ENCODE data around the gene PTGES.

PTGES gene

GRCh38 chr9:129712634-129713401 is 40.0 kb downstream of the PTGES start:
- TF ChIP-seq YY1 (IDR thresholded peaks at IDR 0.05; ENCODE audit: low read depth) = no peak

GRCh38 chr9:129710169-129710453 is 42.7 kb downstream of the PTGES start:
- TF ChIP-seq ZBTB7A (IDR thresholded peaks at IDR 0.05; ENCODE audit: low read depth) (no peak), NFIC (IDR thresholded peaks at IDR 0.05) (no peak), TEAD4 (IDR thresholded peaks at IDR 0.05) (no peak), CREB1 (IDR thresholded peaks at IDR 0.05; ENCODE audit: low read depth) (no peak), YY1 (IDR thresholded peaks at IDR 0.05; ENCODE audit: low read depth) (no peak), TAF1 (IDR thresholded peaks at IDR 0.05; ENCODE audit: low read depth) (no peak), EGR1 (IDR thresholded peaks at IDR 0.05) (no peak), TCF12 (IDR thresholded peaks at IDR 0.05; ENCODE audit: low read depth) (no peak), REST (IDR thresholded peaks at IDR 0.05; ENCODE audit: low read depth) (no peak)

GRCh38 chr9:129709438-129710168 is 43.2 kb downstream of the PTGES start:
- TF ChIP-seq TAF1 (IDR thresholded peaks at IDR 0.05; ENCODE audit: low read depth) = no peak
- TF ChIP-seq TEAD4 (IDR thresholded peaks at IDR 0.05) = no peak
- peak; percentile 62; the same call in 1 of the 2 replicates for TF ChIP-seq ZBTB7A (IDR thresholded peaks at IDR 0.05; ENCODE audit: low read depth)
- no peak; the same call in 1 of the 2 replicates for TF ChIP-seq TCF12 (IDR thresholded peaks at IDR 0.05; ENCODE audit: low read depth)
- TF ChIP-seq YY1 (IDR thresholded peaks at IDR 0.05; ENCODE audit: low read depth) = 0 out of 2 replicates have a peak, but pooled peaks have one; percentile 13
- no peak for TF ChIP-seq REST (IDR thresholded peaks at IDR 0.05; ENCODE audit: low read depth)
- no peak for TF ChIP-seq USF1 (IDR thresholded peaks at IDR 0.05)
- TF ChIP-seq CREB1 (IDR thresholded peaks at IDR 0.05; ENCODE audit: low read depth) = no peak
- TF ChIP-seq FOXM1 (IDR thresholded peaks at IDR 0.05; ENCODE audit: borderline replicate concordance, low read depth) = no peak
- 0 out of 2 replicates have a peak, but pooled peaks have one; percentile 4 for TF ChIP-seq NFIC (IDR thresholded peaks at IDR 0.05)
- TF ChIP-seq EP300 (IDR thresholded peaks at IDR 0.05; ENCODE audit: borderline replicate concordance) = peak; percentile 52; the same call in 1 of the 2 replicates
- TF ChIP-seq EGR1 (IDR thresholded peaks at IDR 0.05) = no peak
- no peak for TF ChIP-seq MAX (IDR thresholded peaks at IDR 0.05)
- TF ChIP-seq CEBPB (IDR thresholded peaks at IDR 0.05) = no peak
- 0 out of 2 replicates have a peak, but pooled peaks have one; percentile 4 for TF ChIP-seq RAD21 (IDR thresholded peaks at IDR 0.05; ENCODE audit: low read depth)

DNA sequence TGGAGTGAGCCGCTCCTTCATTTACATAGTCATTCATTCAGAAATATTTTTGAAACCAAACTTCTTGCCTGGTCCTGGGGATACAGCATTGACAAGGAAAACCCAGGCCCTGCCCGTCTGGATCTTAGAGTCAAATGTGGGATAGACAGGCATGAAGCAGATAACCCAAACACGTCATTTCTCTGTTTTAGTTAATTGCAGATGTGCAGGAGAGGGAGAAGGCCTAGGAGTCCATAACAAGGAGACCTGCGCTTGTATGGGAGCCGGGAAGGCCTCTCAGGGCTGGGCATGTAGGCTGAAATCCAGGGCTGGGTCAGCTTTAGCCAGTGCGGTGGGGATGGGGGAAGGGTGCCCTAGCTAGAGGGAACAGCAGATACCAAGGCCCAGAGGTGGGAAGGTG is 44.0 kb downstream of the PTGES start:
- TF ChIP-seq ZBTB7A (IDR thresholded peaks at IDR 0.05; ENCODE audit: low read depth) = no peak

DNA sequence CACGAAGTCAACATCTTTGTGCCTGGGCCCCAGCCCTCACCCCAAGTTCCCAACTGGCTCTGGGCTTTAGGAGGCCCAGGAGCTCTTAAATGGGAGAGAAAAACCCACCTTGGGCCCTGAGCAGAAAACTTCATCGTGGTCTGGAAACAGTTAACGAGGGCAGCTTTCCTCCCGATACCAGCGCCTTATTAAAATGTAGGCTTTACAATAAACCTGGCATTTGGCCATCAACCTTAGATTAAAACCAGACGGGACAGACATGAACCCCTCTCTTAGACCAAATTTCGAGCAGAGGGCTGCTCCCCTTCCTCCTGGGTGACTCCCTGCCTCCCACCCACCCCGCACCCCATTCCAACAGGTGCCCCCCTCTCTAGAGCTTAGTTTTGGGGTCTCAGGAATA is 48.0 kb downstream of the PTGES start:
- TF ChIP-seq EGR1 (IDR thresholded peaks at IDR 0.05) (no peak), YY1 (IDR thresholded peaks at IDR 0.05; ENCODE audit: low read depth) (no peak), EP300 (IDR thresholded peaks at IDR 0.05; ENCODE audit: borderline replicate concordance) (no peak), MAX (IDR thresholded peaks at IDR 0.05) (no peak)

- TF ChIP-seq TCF12 (IDR thresholded peaks at IDR 0.05; ENCODE audit: low read depth) (no peak), NFIC (IDR thresholded peaks at IDR 0.05) (peak; percentile 48)
These were observed 49.0 kb downstream of the PTGES start for GRCh38 chr9:129703667-129704355.

Data from Ishikawa (cell line).